ENCODE results near the gene ZNF524. TPM values are rescaled to one million over a fixed set of nuclear protein-coding genes. Genes with fewer than 3 reads are reported as not detected.

The ZNF524 gene
- total and polyA plus RNA-seq, 9 of the 15 experiments (the other 6 are each of a cell fraction or from before 2014, with no cell fraction given) = 0.08 to 15.6 (median 2.9) TPM

DNA sequence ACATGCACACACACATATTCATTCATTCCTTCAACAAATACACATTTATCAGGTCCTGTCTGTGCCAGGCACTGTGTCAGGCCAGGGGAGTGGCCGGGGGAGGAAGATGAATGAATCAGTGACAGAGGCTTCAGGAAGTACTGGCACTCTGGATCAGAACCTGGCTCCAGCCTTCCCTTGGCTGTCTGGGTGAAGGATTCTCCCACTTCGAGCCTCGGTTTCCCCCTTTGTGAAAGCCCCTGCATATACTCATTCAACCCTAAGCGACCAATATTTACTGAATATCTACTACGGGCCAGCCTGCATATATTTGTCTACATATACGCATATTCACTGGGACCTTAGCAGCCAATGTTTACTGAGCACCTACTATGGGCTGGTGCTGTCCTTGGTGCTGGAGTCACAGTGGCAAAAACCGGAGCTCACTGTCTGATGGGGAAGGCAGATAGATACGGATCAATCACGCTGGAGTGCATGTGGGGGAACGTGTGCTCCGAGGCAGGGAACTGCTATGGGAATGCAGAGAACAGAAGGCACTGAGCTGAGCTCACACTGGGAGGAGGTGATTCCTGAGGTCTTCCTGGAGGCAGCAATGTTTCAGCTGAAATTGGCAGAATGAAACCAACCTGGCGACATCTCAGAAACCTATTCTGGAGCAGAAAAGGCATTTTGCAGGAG is 18.8 kb upstream of the ZNF524 start:
- Histone ChIP-seq H3K9ac (ENCODE audit: insufficient read depth in 1 of 2, low read depth in 2 of 2, low read length in 2 of 2) (peak overlapping the region; percentile 47 to 88; a peak in 3 of 4 replicates), H3K4me2 (ENCODE audit: insufficient read depth, low read length) (peak overlapping the region; percentile 83), H3K4me1 (replicated peaks in 1 of 2; ENCODE audit: control insufficient read depth in 2 of 2, insufficient read depth in 2 of 2, low read length in 2 of 2) (peaks cover 9 to 35% of the 10 kb centered on the region in 2 experiments; a peak in 3 of 5 replicates), H3K27ac (ENCODE audit: extremely low read depth, low read depth, low read length) (peak overlapping the region; percentile 17; the same call in 1 of the 3 replicates), H3K27me3 (ENCODE audit: control insufficient read depth in 2 of 2, insufficient read depth in 2 of 2, low read length in 2 of 2) (peaks cover 8 to 12% of the 10 kb centered on the region in 2 experiments; a peak in 4 of 5 replicates), H2AFZ (ENCODE audit: low read depth, low read length) (peak overlapping the region; percentile 89), H3K9me1 (ENCODE audit: control insufficient read depth, insufficient read depth, low read length) (no peaks in the 10 kb centered on the region), H3K4me3 (peak overlapping the region; percentile 85), H3K9me3 (replicated peaks; ENCODE audit: control insufficient read depth, insufficient read depth, low read depth, low read length) (no peaks in the 10 kb centered on the region), H3K36me3 (ENCODE audit: control insufficient read depth, insufficient read depth, low read length) (peaks cover 12% of the 10 kb centered on the region; the same call in 2 of the 3 replicates), H3K79me2 (ENCODE audit: control insufficient read depth, insufficient read depth, low read length) (peaks cover 12% of the 10 kb centered on the region), H4K20me1 (replicated peaks; ENCODE audit: control insufficient read depth, insufficient read depth, low read length) (no peaks in the 10 kb centered on the region)
- WGBS (ENCODE audit: insufficient coverage, low coverage, missing lambda C conversion rate) = 23% methylated on average over 12 of the region's 12 CpGs
- in situ Hi-C loops (cut with MboI) = no loop called here
- CTCF ChIA-PET (ENCODE audit: low intra/inter-chr PET ratio) = no interaction called here
- ATAC-seq = peak; percentile 44
- POLR2A ChIA-PET = interaction anchor here (0.6 to 1.9 kb wide), 4 partner anchors 18 to 96 kb away, joined by 3 to 9 read pairs (median 4); partner anchors contain the start of gene FIZ1
- BruUV-seq (replicated peaks) = no TSS peak
- DNase-seq (ENCODE audit: extremely low read depth in 1 of 4, low spot score in 3 of 4) = peak; percentile 37 to 68 (median 58)
- intact Hi-C loops (cut with micrococcal nuclease) = no loop called here
- peak; percentile 94 for FAIRE-seq
- TF ChIP-seq, protein P1, sequence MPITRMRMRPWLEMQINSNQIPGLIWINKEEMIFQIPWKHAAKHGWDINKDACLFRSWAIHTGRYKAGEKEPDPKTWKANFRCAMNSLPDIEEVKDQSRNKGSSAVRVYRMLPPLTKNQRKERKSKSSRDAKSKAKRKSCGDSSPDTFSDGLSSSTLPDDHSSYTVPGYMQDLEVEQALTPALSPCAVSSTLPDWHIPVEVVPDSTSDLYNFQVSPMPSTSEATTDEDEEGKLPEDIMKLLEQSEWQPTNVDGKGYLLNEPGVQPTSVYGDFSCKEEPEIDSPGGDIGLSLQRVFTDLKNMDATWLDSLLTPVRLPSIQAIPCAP (CRISPR knock-in tag; IDR thresholded peaks at IDR 0.05; ENCODE audit: borderline replicate concordance) = peak; percentile 93
- TF ChIP-seq, protein P2, sequence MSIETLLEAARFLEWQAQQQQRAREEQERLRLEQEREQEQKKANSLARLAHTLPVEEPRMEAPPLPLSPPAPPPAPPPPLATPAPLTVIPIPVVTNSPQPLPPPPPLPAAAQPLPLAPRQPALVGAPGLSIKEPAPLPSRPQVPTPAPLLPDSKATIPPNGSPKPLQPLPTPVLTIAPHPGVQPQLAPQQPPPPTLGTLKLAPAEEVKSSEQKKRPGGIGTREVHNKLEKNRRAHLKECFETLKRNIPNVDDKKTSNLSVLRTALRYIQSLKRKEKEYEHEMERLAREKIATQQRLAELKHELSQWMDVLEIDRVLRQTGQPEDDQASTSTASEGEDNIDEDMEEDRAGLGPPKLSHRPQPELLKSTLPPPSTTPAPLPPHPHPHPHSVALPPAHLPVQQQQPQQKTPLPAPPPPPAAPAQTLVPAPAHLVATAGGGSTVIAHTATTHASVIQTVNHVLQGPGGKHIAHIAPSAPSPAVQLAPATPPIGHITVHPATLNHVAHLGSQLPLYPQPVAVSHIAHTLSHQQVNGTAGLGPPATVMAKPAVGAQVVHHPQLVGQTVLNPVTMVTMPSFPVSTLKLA (conservative IDR thresholded peaks at IDR 0.05) = 0 out of 4 replicates have a peak, but pooled peaks of 1 of the 2 experiments have one; percentile 5
- no peak for TF ChIP-seq ARHGAP35 (IDR thresholded peaks at IDR 0.05; ENCODE audit: partially characterized antibody)
- peak; percentile 41; the same call in 1 of the 2 replicates for TF ChIP-seq ZNF263 (CRISPR knock-in tag; IDR thresholded peaks at IDR 0.05; ENCODE audit: borderline replicate concordance)
- TF ChIP-seq ZKSCAN1 (IDR thresholded peaks at IDR 0.05; ENCODE audit: low read depth, low read length) = peak; percentile 100
- TF ChIP-seq LCOR (CRISPR knock-in tag; IDR thresholded peaks at IDR 0.05) = 0 out of 2 replicates have a peak, but pooled peaks have one; percentile 48
- peak; percentile 7 for TF ChIP-seq ELF1 (tag; IDR thresholded peaks at IDR 0.05)
- no peak; the same call in 1 of the 2 replicates for TF ChIP-seq ZNF143 (CRISPR knock-in tag; IDR thresholded peaks at IDR 0.05)
- no peak for TF ChIP-seq SMAD4 (CRISPR knock-in tag; conservative IDR thresholded peaks at IDR 0.05)
- no peak for TF ChIP-seq CXXC5 (CRISPR knock-in tag; IDR thresholded peaks at IDR 0.05)
- TF ChIP-seq, protein P3, sequence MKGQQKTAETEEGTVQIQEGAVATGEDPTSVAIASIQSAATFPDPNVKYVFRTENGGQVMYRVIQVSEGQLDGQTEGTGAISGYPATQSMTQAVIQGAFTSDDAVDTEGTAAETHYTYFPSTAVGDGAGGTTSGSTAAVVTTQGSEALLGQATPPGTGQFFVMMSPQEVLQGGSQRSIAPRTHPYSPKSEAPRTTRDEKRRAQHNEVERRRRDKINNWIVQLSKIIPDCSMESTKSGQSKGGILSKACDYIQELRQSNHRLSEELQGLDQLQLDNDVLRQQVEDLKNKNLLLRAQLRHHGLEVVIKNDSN (CRISPR knock-in tag; IDR thresholded peaks at IDR 0.05) = peak; percentile 30; the same call in 1 of the 2 replicates
- TF ChIP-seq PRMT5 (CRISPR knock-in tag; IDR thresholded peaks at IDR 0.05) = peak; percentile 91
- TF ChIP-seq, protein P4, sequence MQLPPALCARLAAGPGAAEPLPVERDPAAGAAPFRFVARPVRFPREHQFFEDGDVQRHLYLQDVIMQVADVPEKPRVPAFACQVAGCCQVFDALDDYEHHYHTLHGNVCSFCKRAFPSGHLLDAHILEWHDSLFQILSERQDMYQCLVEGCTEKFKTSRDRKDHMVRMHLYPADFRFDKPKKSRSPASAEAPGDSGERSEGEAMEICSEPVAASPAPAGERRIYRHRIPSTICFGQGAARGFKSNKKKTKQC (CRISPR knock-in tag; IDR thresholded peaks at IDR 0.05) = peak; percentile 90
- peak; percentile 96 for TF ChIP-seq MIER1 (IDR thresholded peaks at IDR 0.05; ENCODE audit: low read depth)
